ENCODE data around the gene MUC5B.

DNA sequence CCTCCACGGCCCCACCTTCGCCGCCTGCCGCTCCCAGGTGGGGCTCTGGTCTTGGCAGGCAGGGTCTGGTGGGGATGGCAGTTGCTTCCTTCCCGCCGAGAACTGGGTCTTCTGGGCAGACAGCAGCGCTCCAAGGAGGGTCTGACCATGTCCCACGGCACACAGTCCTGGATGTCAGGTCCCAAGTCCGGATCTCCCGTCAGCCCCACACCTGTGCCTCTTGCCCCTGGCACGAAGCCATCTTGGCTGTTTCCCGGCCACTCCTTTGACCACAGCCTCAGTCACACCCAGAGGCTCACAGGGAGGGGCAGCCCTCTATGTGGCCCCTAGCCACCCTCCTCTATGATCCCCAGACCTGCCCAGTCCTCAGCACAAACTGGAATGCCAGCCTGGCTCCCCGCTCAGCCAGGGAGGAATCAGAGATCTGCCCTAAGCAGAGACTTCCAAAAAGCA, 14.3 kb downstream of the MUC5B start:
- TF ChIP-seq, protein P1, sequence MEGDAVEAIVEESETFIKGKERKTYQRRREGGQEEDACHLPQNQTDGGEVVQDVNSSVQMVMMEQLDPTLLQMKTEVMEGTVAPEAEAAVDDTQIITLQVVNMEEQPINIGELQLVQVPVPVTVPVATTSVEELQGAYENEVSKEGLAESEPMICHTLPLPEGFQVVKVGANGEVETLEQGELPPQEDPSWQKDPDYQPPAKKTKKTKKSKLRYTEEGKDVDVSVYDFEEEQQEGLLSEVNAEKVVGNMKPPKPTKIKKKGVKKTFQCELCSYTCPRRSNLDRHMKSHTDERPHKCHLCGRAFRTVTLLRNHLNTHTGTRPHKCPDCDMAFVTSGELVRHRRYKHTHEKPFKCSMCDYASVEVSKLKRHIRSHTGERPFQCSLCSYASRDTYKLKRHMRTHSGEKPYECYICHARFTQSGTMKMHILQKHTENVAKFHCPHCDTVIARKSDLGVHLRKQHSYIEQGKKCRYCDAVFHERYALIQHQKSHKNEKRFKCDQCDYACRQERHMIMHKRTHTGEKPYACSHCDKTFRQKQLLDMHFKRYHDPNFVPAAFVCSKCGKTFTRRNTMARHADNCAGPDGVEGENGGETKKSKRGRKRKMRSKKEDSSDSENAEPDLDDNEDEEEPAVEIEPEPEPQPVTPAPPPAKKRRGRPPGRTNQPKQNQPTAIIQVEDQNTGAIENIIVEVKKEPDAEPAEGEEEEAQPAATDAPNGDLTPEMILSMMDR (IDR thresholded peaks at IDR 0.05), result no peak
- no peak for TF ChIP-seq ZFX (IDR thresholded peaks at IDR 0.05; ENCODE audit: borderline replicate concordance)
